Measurements from ENCODE around the gene ZNF804B.

- TF ChIP-seq CTCF (conservative IDR thresholded peaks at IDR 0.05; ENCODE audit: low read depth, low read length) (no peak), USF2 (IDR thresholded peaks at IDR 0.05; ENCODE audit: low read depth, low read length) (no peak), POLR2A (IDR thresholded peaks at IDR 0.05; ENCODE audit: low read depth, low read length) (no peak), RAD21 (IDR thresholded peaks at IDR 0.05; ENCODE audit: low read length) (no peak), CHD1 (IDR thresholded peaks at IDR 0.05; ENCODE audit: low read depth, low read length) (no peak), MAFK (IDR thresholded peaks at IDR 0.05; ENCODE audit: low read depth, low read length) (no peak), MXI1 (IDR thresholded peaks at IDR 0.05; ENCODE audit: borderline replicate concordance, low read depth, low read length) (no peak), RCOR1 (IDR thresholded peaks at IDR 0.05; ENCODE audit: insufficient replicate concordance, low read length) (no peak), FOS (IDR thresholded peaks at IDR 0.05; ENCODE audit: low read depth, low read length) (no peak), RFX5 (IDR thresholded peaks at IDR 0.05; ENCODE audit: low read depth, low read length) (no peak), CEBPB (IDR thresholded peaks at IDR 0.05; ENCODE audit: low read depth, low read length) (no peak)
These were observed 243.8 kb downstream of the ZNF804B start for GRCh38 chr7:89002981-89003956.
